Chondrocyte (in vitro differentiated cells): ENCODE data around the gene ITSN1. TPM values are rescaled to one million over a fixed set of nuclear protein-coding genes. Genes with fewer than 3 reads are reported as not detected.

ENCODE experiments used
- DNase-seq: peaks from one replicate; pipeline ENCODE4 v3.0.0; 2021; ENCODE audit warnings: mixed read lengths, low spot score
- H3K27ac Mint-ChIP-seq: one replicate; pipeline ENCODE4 v1.8.0; 2021; ENCODE audit warnings: mild to moderate bottlenecking, moderate library complexity, mixed read lengths; ENCODE audit not compliant: unreplicated experiment
- H3K27me3 Mint-ChIP-seq: 2 replicates; pipeline ENCODE4 v1.8.0; 2021; ENCODE audit warnings: low read depth, mixed read lengths
- H3K36me3 Mint-ChIP-seq: 2 replicates; pipeline ENCODE4 v1.8.0; 2021; ENCODE audit warnings: low read depth, mixed read lengths
- H3K4me1 Mint-ChIP-seq: 2 replicates; pipeline ENCODE4 v1.8.0; 2021; ENCODE audit warnings: low read depth, mild to moderate bottlenecking, mixed read lengths
- H3K4me3 Mint-ChIP-seq: one replicate; pipeline ENCODE4 v1.8.0; 2021; ENCODE audit warnings: mild to moderate bottlenecking, moderate library complexity, mixed read lengths; ENCODE audit not compliant: unreplicated experiment
- H3K9me3 Mint-ChIP-seq: 2 replicates; pipeline ENCODE4 v1.8.0; 2021; ENCODE audit warnings: low read depth, mixed read lengths
- CTCF ChIP-seq: fragments of 200-600 bp; sonication (generic); IDR thresholded peaks from 2 replicates; pipeline ENCODE4 v1.5.0; 2021; ENCODE audit warnings: antibody characterized with exemption, mild to moderate bottlenecking, moderate library complexity
- total RNA-seq: library from RNA; stranded (reverse); gene quantifications from 3 replicates; pipeline ENCODE4 v1.2.1, GENCODE V29; 2021

Gene ITSN1
- total RNA-seq, 1 donor from 2014 or later: 29.8 TPM

GRCh38 chr21:33760641-33761440 lies 118.5 kb downstream of the ITSN1 start:
- no peaks in the 10 kb centered on the region for H3K27me3 Mint-ChIP-seq
- TF ChIP-seq CTCF: no peak
- peaks cover 2% of the 10 kb centered on the region for H3K36me3 Mint-ChIP-seq
- H3K9me3 Mint-ChIP-seq: no peaks in the 10 kb centered on the region
- DNase-seq: no peak
- H3K4me3 Mint-ChIP-seq: peak overlapping the region; percentile 66
- peak overlapping the region; percentile 98 for H3K27ac Mint-ChIP-seq
- peaks cover 43% of the 10 kb centered on the region for H3K4me1 Mint-ChIP-seq

- Mint-ChIP-seq H3K4me1 (peaks cover 47% of the 10 kb centered on the region), H3K9me3 (no peaks in the 10 kb centered on the region), H3K27ac (peak overlapping the region; percentile 98), H3K27me3 (no peaks in the 10 kb centered on the region), H3K36me3 (peaks cover 8% of the 10 kb centered on the region), H3K4me3 (peak overlapping the region; percentile 66)
- TF ChIP-seq CTCF: peak; percentile 33
- DNase-seq: no peak
Observed at GRCh38 chr21:33761441-33762036, 119.2 kb downstream of the ITSN1 start.

GRCh38 chr21:33762803-33763581 lies 120.7 kb downstream of the ITSN1 start:
- no peak for DNase-seq
- Mint-ChIP-seq H3K27me3 (no peaks in the 10 kb centered on the region), H3K4me3 (no peak overlapping the region), H3K36me3 (peaks cover 15% of the 10 kb centered on the region), H3K9me3 (no peaks in the 10 kb centered on the region), H3K4me1 (peaks cover 58% of the 10 kb centered on the region), H3K27ac (peak overlapping the region; percentile 87)
- TF ChIP-seq CTCF: no peak

- Mint-ChIP-seq H3K4me3 (no peak overlapping the region), H3K27ac (peak overlapping the region; percentile 87), H3K9me3 (no peaks in the 10 kb centered on the region), H3K4me1 (peaks cover 58% of the 10 kb centered on the region), H3K27me3 (no peaks in the 10 kb centered on the region), H3K36me3 (peaks cover 15% of the 10 kb centered on the region)
- DNase-seq: no peak
- TF ChIP-seq CTCF: no peak
Observed at GRCh38 chr21:33763582-33763899, 121.2 kb downstream of the ITSN1 start.

GRCh38 chr21:33767236-33767635 lies 124.9 kb downstream of the ITSN1 start:
- Mint-ChIP-seq H3K36me3 (peaks cover 36% of the 10 kb centered on the region), H3K9me3 (peaks cover 5% of the 10 kb centered on the region), H3K27me3 (no peaks in the 10 kb centered on the region), H3K4me3 (no peak overlapping the region), H3K27ac (no peak overlapping the region), H3K4me1 (peaks cover 41% of the 10 kb centered on the region)
- no peak for TF ChIP-seq CTCF
- DNase-seq: no peak
